ENCODE results near the gene RDH13. TPM values are rescaled to one million over a fixed set of nuclear protein-coding genes. Genes with fewer than 3 reads are reported as not detected.
"Not testable (repeated sequence)": the region's sequence is repeated elsewhere in the genome, so short reads cannot be mapped to it uniquely, and the experiment has no call there.

The RDH13 gene
- total and polyA plus RNA-seq, 9 donors = 7.8 to 17.3 (median 11.8) TPM

DNA sequence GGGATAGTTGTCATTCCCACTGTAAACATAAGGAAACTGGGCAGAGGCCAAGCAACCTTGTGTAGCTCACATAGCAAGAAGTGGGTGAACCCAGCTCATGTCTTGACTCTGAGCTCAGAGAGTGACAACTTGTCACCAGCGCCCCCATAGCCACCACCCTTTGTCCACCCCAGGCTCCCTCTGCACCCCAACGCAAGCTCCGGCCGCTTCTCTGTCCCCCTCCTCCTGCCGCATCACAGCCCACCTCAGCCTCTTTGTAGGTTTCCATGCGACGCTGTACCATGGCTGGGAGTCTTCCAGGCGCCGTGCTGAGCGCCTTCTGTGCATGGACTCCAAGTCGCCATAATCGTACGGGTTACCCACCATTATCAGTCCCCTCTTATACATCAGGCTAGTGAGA, 28.2 kb downstream of the RDH13 start:
- 93 to 96% (median 95%) methylated on average over 13 of the region's 13 CpGs for WGBS, 3 donors
- Histone ChIP-seq H3K4me3 (no peak overlapping the region), H3K27ac (no peak overlapping the region), H3K9me3 (no peaks in the 10 kb centered on the region), H3K4me1 (ENCODE audit: insufficient read depth) (no peaks in the 10 kb centered on the region), H3K36me3 (no peaks in the 10 kb centered on the region), H3K27me3 (no peaks in the 10 kb centered on the region)
- no peak for DNase-seq
- intact Hi-C loops (cut with DNase I) = no loop called here
- TF ChIP-seq, protein P1, sequence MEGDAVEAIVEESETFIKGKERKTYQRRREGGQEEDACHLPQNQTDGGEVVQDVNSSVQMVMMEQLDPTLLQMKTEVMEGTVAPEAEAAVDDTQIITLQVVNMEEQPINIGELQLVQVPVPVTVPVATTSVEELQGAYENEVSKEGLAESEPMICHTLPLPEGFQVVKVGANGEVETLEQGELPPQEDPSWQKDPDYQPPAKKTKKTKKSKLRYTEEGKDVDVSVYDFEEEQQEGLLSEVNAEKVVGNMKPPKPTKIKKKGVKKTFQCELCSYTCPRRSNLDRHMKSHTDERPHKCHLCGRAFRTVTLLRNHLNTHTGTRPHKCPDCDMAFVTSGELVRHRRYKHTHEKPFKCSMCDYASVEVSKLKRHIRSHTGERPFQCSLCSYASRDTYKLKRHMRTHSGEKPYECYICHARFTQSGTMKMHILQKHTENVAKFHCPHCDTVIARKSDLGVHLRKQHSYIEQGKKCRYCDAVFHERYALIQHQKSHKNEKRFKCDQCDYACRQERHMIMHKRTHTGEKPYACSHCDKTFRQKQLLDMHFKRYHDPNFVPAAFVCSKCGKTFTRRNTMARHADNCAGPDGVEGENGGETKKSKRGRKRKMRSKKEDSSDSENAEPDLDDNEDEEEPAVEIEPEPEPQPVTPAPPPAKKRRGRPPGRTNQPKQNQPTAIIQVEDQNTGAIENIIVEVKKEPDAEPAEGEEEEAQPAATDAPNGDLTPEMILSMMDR (IDR thresholded peaks at IDR 0.05) = no peak
- no peak for TF ChIP-seq POLR2A (IDR thresholded peaks at IDR 0.05)
- TF ChIP-seq EP300 (IDR thresholded peaks at IDR 0.05) = no peak

DNA sequence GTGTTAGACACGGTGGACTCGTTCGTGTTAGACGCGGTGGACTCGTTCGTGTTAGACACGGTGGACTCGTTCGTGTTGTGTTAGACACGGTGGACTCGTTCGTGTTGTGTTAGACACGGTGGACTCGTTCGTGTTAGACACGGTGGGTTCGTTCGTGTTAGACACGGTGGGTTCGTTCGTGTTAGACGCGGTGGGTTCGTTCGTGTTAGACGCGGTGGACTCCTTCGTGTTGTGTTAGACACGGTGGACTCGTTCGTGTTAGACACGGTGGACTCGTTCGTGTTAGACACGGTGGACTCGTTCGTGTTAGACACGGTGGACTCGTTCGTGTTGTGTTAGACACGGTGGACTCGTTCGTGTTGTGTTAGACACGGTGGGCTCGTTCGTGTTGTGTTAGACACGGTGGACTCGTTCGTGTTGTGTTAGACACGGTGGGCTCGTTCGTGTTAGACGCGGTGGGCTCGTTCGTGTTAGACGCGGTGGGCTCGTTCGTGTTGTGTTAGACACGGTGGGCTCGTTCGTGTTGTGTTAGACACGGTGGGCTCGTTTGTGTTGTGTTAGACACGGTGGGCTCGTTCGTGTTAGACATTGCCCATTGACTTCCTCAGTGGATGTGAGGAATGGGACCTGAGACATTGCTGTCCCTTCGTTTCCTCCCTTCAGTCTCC, 29.8 kb downstream of the RDH13 start:
- H3K27ac ChIP-seq; H3K4me3 ChIP-seq; intact Hi-C loops (cut with DNase I); H3K36me3 ChIP-seq; H3K27me3 ChIP-seq; DNase-seq; H3K4me1 ChIP-seq (ENCODE audit: insufficient read depth); H3K9me3 ChIP-seq: not testable (repeated sequence)
- WGBS, 3 donors = 92 to 93% (median 93%) methylated on average over 54 to 70 of the region's 70 CpGs

DNA sequence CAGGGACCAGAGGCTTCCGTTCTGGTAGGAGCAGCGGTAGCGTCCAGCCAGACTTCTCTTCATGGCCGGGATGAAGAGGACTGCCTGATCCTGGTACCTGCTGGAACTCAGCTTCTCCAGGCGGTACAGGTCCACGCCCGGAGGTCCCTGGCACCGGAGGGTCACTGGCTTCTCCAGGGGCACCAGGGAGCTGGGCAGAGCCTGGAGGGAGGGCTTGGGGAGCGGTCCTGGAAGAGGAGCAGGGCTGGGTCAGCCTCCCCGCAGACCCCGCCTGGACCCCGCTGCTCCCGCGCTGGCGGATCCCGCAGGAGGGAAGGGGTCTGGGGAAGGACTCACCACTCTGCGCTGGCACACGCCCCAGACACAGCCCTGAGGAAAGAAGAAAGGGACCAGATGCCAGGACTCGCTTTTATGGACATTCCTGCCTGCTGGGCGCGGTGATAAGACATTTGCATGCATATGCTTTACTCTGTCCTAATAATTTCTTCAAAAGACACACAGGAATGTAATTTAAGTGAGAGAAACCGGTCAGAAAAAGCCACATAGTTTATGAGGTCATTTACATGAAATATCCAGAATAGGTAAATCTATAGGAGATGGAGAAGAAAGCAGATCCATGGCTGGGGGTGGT, 30.7 kb downstream of the RDH13 start:
- 84 to 93% (median 90%) methylated on average over 22 of the region's 22 CpGs for WGBS, 3 donors
- intact Hi-C loops (cut with DNase I) = no loop called here
- no peak for DNase-seq

DNA sequence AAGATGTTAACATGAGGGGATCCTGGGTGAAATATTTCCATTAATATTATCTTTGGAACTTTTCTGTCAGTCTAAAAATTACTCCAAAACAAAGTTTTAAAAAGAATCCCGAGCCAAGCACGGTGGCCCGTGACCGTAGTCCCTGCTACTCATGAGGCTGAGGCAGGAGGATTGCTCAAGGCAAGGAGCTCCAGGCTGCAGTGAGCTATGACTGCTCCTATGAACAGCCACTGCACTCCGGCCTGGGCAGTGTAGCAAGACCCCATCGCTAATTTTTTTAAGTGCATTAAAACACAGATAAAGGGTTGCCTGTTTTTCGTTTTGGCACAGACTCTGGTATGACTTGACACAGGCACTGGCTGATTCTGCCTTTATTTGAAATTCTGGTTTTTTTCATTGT, 31.8 kb downstream of the RDH13 start:
- intact Hi-C loops (cut with DNase I) = no loop called here
- TF ChIP-seq POLR2A (IDR thresholded peaks at IDR 0.05) = no peak
- TF ChIP-seq EP300 (IDR thresholded peaks at IDR 0.05) = no peak
- TF ChIP-seq, protein P1 (IDR thresholded peaks at IDR 0.05) = no peak
- Histone ChIP-seq H3K9me3 (no peaks in the 10 kb centered on the region), H3K27ac (no peak overlapping the region), H3K4me3 (no peak overlapping the region), H3K36me3 (no peaks in the 10 kb centered on the region), H3K4me1 (ENCODE audit: insufficient read depth) (no peaks in the 10 kb centered on the region), H3K27me3 (no peaks in the 10 kb centered on the region)
- WGBS, 3 donors = 79 to 91% (median 84%) methylated on average over 7 of the region's 7 CpGs
- no peak for DNase-seq

More for the DNA sequence above, 30.7 kb downstream of the RDH13 start:
- TF ChIP-seq, protein P1 (IDR thresholded peaks at IDR 0.05) = no peak
- TF ChIP-seq POLR2A (IDR thresholded peaks at IDR 0.05) (no peak), EP300 (IDR thresholded peaks at IDR 0.05) (no peak)
- no peaks in the 10 kb centered on the region for H3K36me3 ChIP-seq
- no peaks in the 10 kb centered on the region for H3K27me3 ChIP-seq
- H3K4me3 ChIP-seq = no peak overlapping the region
- H3K27ac ChIP-seq = no peak overlapping the region
- H3K9me3 ChIP-seq = no peaks in the 10 kb centered on the region
- no peaks in the 10 kb centered on the region for H3K4me1 ChIP-seq (ENCODE audit: insufficient read depth)

DNA sequence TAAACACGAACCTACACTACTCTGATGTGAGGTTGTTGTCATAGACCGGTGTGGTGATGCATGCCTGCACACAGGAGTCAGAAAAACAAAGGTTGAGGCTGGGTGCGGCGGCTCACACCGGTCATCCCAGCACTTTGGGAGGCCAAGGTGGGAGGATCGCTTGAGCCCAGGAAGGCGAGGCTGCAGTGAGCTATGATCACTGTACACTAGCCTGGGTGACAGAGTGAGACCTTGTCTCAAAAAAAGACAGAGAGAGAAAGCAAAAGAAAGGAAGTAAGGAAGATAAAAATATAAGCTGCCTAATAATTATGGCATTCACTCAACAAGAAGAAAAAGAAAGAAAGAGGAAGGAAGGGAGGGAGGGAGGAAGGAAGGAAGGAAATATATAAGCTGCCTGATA, 34.2 kb downstream of the RDH13 start:
- WGBS, 3 donors = 84 to 87% (median 86%) methylated on average over 7 of the region's 7 CpGs
- no peak overlapping the region for H3K4me3 ChIP-seq
- H3K27me3 ChIP-seq = no peaks in the 10 kb centered on the region
- intact Hi-C loops (cut with DNase I) = no loop called here
- no peaks in the 10 kb centered on the region for H3K36me3 ChIP-seq
- no peaks in the 10 kb centered on the region for H3K4me1 ChIP-seq (ENCODE audit: insufficient read depth)
- no peak for DNase-seq
- TF ChIP-seq, protein P1 (IDR thresholded peaks at IDR 0.05) = no peak
- TF ChIP-seq EP300 (IDR thresholded peaks at IDR 0.05) = no peak
- no peak for TF ChIP-seq POLR2A (IDR thresholded peaks at IDR 0.05)
- H3K27ac ChIP-seq = no peak overlapping the region
- no peaks in the 10 kb centered on the region for H3K9me3 ChIP-seq

Measured in ovary (tissue), 9 donors.